ENCODE measurements around the gene ZNF792.
"Not testable (repeated sequence)": the region's sequence is repeated elsewhere in the genome, so short reads cannot be mapped to it uniquely, and the experiment has no call there.

Gene ZNF792

DNA sequence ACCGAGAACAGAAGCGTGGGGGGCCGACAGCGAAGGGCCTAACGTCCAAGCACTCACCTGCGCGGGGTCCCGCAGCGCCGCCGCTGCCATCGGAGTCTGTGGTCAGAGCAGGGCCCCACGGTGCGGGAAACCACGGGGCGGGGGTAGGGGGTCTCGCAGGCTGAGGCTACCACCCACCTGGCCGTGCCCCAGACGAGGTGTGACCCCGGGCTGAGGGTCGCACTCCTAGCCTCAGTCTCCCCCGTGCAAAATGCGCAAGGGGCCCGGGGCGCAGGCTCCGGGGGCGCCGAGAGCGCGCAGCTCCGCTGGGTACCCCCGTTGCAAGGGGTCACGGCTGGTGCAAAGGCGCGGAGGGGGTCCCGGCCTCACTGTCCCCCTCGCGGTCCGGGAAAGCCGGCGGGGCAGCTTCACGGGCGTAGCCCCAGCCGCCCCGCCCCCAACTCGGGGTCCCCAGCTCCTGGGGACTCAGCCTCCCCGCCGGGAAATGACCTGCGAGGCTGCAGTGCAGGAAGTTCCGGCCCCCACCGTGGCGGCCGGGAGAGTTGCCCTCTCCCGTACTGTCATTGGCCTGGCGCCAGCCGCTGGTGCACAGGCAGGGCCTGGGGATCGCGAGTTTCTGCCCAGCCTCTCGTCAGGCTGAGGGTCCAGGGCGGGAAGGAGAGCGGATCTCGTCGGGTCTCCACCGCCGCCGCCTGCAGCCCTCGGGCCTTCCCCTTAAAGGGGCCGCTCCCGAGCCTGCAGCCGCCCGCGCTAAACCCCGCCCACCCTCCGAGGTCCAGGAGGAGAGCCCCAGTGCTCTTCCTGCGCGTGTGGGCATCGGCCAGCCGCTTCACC lies at the start of gene ZNF792:
TSS of gene ZNF792 (minus strand) at position 657 of the 834 bp plus-strand sequence. CDS start at position 90, 567 bp downstream.
- peak; percentile 28 for DNase-seq

- DNase-seq = peak; percentile 76
These were observed 49.2 kb upstream of the ZNF792 start for GRCh38 chr19:35013041-35013819.

GRCh38 chr19:35011737-35012682 lies 48.0 kb upstream of the ZNF792 start:
- DNase-seq = no peak

DNA sequence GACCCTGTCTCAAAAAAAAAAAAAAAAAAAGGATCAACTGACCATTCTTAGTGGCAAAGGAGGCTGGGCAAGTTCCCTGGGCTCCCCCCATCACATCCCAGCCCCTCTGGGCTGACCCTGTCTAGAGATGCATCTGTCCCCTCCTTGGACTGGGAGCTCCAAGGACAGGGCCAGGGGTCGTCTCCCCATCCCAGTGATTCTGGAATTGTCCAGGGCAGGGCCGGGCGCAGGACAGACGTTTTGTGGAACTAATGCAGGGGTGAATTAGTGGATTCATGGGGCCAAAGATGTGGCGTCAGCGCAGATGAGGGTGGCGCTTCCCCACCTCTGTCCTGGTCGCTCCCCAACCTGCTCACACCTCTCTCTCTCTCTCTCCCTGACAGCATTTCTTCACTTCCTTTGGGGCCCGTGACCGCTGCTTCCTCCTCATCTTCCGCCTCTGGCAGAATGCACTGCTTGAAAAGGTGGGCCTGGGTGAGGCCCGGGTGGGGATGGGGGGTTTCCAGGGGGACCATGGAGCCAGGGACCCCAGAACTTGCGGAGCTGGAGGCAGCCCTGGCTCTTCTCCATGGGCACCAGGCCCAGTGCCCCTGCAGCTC lies 47.2 kb upstream of the ZNF792 start:
- DNase-seq = no peak

- no peak for DNase-seq
These were observed 45.7 kb upstream of the ZNF792 start for GRCh38 chr19:35009424-35010415.

GRCh38 chr19:35008891-35009341 lies 44.9 kb upstream of the ZNF792 start:
- DNase-seq = no peak

- not testable (repeated sequence) for DNase-seq
These were observed 43.4 kb upstream of the ZNF792 start for GRCh38 chr19:35007427-35007826.

GRCh38 chr19:35006999-35007365 lies 43.0 kb upstream of the ZNF792 start:
- DNase-seq = no peak

- no peak for DNase-seq
These were observed 42.4 kb upstream of the ZNF792 start for GRCh38 chr19:35006342-35006998.

DNA sequence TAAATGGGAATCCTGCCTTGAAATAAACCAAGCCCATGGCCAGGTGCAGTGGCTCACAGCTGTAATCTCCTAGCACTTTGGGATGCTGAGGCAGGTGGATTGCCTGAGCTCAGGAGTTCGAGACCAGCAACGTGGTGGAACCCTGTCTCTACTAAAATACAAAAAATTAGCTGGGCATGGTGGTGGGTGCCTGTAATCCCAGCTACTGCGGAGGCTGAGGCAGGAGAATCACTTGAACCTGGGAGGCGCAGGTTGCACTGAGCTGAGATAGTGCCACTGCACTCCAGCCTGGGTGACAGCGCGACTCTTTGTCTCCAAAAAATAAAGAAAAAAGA lies 41.9 kb upstream of the ZNF792 start:
- DNase-seq = not testable (repeated sequence)

DNA sequence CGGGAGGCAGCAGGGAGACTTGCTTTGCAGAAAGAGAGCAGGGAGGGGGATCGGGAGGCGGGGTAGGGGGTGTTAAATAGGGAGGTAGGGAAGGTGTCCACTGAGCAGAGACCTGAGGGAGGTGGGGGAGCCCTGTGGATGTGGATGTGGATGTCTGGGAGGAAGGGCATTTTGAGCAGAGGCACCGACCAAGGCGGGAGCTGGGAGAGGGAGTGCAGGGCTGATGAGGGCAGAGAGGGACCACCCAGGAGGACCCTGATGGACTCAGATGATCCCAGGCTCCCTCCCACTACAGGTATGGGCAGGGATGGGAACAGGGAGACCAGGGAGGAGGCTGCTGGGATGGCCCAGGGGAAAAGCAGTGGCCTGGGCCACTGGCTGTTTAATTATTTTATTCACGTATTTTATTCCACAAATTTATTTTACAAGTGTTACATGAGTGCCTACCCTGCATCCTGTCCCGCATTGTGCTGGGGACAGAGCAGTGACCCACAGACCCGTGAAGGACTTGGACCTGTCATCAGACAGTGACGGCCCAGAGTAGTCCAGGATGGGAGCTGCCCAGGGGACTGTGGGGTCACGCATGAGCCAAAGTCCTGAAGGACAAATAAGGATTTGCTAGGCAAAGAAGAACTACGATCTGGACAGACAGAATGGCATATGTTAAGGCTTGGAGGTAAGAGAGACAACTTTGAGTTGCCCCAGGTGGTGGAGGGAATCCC lies 41.4 kb upstream of the ZNF792 start:
- DNase-seq = no peak

GRCh38 chr19:35004517-35005255 lies 40.7 kb upstream of the ZNF792 start:
- DNase-seq = no peak

GRCh38 chr19:35002037-35002535 lies 38.1 kb upstream of the ZNF792 start:
- no peak for DNase-seq

- peak; percentile 67 for DNase-seq
These were observed 36.8 kb upstream of the ZNF792 start for GRCh38 chr19:35000647-35001501.

- DNase-seq = no peak
These were observed 36.3 kb upstream of the ZNF792 start for GRCh38 chr19:35000338-35000646.

GRCh38 chr19:34999498-35000337 lies 35.7 kb upstream of the ZNF792 start, which contains the start of gene GRAMD1A:
Gene GRAMD1A (plus strand): TSS chr19:35000323. CDS start chr19:35000479, 156 bp downstream.
- DNase-seq = peak; percentile 69
